ENCODE measurements around the gene ANXA10.

ANXA10 gene

DNA sequence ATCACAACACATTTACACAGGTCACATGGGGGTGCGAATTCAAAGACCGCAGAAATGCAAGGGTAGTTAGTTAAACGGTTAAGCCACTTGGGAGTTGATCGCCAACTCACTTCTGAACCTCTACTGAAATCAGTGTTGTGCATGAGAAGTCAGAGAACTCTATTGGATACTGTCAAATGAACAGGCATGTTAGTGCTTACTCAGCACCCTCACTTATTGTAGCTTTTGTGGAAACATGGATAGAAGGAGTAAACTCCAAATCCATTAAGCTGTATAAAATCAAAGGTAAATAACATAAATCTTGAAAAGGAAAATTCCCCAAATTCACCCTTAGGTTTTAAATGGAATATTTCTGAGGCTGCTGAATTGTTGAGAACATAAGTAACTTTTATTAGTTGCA is 17.5 kb upstream of the ANXA10 start:
- no peak overlapping the region for H3K27ac ChIP-seq (ENCODE audit: low read depth, low read length, poor library complexity, severe bottlenecking)
- H4K20me1 ChIP-seq (ENCODE audit: insufficient read depth, low read length): no peaks in the 10 kb centered on the region
- H3K9me3 ChIP-seq (ENCODE audit: low read length): no peaks in the 10 kb centered on the region
- H3K27me3 ChIP-seq (ENCODE audit: insufficient read depth, low read length): no peaks in the 10 kb centered on the region
- no peak overlapping the region for H3K4me3 ChIP-seq (ENCODE audit: low read depth, low read length, poor library complexity, severe bottlenecking)
- no peaks in the 10 kb centered on the region for H3K9me2 ChIP-seq (ENCODE audit: low read depth, low read length)
- no peaks in the 10 kb centered on the region for H3K36me3 ChIP-seq (ENCODE audit: insufficient read depth, low read length)
- no peaks in the 10 kb centered on the region for H3K4me1 ChIP-seq (ENCODE audit: insufficient read depth, low read length, severe bottlenecking)
- no peaks in the 10 kb centered on the region for H3K79me2 ChIP-seq (ENCODE audit: insufficient read depth, low read length)
- TF ChIP-seq, protein P1, sequence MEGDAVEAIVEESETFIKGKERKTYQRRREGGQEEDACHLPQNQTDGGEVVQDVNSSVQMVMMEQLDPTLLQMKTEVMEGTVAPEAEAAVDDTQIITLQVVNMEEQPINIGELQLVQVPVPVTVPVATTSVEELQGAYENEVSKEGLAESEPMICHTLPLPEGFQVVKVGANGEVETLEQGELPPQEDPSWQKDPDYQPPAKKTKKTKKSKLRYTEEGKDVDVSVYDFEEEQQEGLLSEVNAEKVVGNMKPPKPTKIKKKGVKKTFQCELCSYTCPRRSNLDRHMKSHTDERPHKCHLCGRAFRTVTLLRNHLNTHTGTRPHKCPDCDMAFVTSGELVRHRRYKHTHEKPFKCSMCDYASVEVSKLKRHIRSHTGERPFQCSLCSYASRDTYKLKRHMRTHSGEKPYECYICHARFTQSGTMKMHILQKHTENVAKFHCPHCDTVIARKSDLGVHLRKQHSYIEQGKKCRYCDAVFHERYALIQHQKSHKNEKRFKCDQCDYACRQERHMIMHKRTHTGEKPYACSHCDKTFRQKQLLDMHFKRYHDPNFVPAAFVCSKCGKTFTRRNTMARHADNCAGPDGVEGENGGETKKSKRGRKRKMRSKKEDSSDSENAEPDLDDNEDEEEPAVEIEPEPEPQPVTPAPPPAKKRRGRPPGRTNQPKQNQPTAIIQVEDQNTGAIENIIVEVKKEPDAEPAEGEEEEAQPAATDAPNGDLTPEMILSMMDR (IDR thresholded peaks at IDR 0.05; ENCODE audit: low read length): no peak
- H3K4me2 ChIP-seq (ENCODE audit: low read length): no peak overlapping the region
- H3K9ac ChIP-seq (ENCODE audit: low read length): no peak overlapping the region
- no peak overlapping the region for H2AFZ ChIP-seq (ENCODE audit: low read length)
- H3F3A ChIP-seq (ENCODE audit: insufficient read depth, low read length): no peaks in the 10 kb centered on the region

DNA sequence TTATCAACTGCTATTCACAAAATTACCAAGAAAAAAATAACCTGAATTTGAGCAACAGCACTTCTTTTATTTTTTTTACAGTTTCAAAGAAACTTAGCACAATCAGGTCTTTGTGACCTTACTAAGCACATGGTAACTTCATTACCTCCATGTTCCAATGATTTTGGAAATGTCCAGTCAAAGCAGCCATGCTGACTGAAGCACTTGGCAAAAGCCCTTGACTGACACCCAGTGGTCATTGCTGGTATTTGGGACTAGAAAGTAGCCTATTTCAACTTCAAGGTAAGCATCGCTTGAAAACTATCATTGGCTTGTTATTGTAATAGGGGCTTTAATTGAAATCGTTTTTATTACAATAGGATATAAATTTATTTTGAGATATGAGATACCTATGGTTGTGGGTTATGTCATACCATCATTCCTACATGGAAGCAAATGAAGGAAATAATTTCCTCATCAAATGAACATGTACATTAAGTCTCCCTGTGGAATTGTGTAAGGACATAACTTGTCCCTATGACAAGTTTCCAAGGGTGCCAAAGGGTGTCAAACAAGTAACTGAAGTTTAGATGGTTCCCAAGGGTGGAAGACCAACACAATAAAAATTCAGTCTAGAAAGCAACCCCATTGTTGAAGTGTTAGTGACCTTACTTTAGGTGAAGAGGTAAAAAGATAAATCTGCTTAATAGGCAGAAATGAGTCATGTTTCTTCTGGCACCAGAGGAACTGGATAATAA is 15.2 kb upstream of the ANXA10 start:
- no peak overlapping the region for H2AFZ ChIP-seq (ENCODE audit: low read length)
- TF ChIP-seq EZH2 (IDR thresholded peaks at IDR 0.05; ENCODE audit: borderline replicate concordance, low read length): no peak
- TF ChIP-seq, protein P1 (IDR thresholded peaks at IDR 0.05; ENCODE audit: low read length): peak; percentile 90
- no peak overlapping the region for H3K4me2 ChIP-seq (ENCODE audit: low read length)

DNA sequence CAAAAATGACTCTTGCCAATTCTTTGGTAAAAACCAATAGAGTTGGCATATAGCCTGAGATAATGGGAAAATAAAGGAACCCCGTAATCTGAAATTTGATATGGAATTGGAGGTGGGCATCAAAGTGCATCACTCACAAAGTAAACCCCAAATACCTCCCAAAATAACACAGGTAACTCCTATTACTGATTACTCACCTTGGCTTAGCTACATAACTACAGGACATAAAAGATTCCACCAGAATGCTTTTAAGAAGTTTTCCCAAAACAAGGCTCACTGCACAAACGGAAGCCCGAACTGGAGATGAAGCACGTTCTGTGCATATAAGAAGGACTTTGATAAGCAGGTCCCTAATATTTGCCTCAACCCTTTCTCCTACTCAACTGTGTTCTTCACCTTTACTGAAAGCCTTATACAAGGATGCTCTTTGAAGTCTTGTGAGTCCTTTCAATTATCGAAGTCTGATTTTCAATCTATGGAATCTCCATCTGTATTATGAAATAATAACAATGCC is 14.6 kb upstream of the ANXA10 start:
- no peak overlapping the region for H3K4me3 ChIP-seq (ENCODE audit: low read depth, low read length, poor library complexity, severe bottlenecking)
- H2AFZ ChIP-seq (ENCODE audit: low read length): no peak overlapping the region
- H3K4me1 ChIP-seq (ENCODE audit: insufficient read depth, low read length, severe bottlenecking): no peaks in the 10 kb centered on the region
- no peaks in the 10 kb centered on the region for H3K79me2 ChIP-seq (ENCODE audit: insufficient read depth, low read length)
- H3F3A ChIP-seq (ENCODE audit: insufficient read depth, low read length): no peaks in the 10 kb centered on the region
- no peaks in the 10 kb centered on the region for H3K36me3 ChIP-seq (ENCODE audit: insufficient read depth, low read length)
- no peaks in the 10 kb centered on the region for H3K27me3 ChIP-seq (ENCODE audit: insufficient read depth, low read length)
- no peaks in the 10 kb centered on the region for H4K20me1 ChIP-seq (ENCODE audit: insufficient read depth, low read length)
- no peaks in the 10 kb centered on the region for H3K9me2 ChIP-seq (ENCODE audit: low read depth, low read length)
- no peaks in the 10 kb centered on the region for H3K9me3 ChIP-seq (ENCODE audit: low read length)
- no peak overlapping the region for H3K27ac ChIP-seq (ENCODE audit: low read depth, low read length, poor library complexity, severe bottlenecking)
- H3K9ac ChIP-seq (ENCODE audit: low read length): no peak overlapping the region
- TF ChIP-seq, protein P1 (IDR thresholded peaks at IDR 0.05; ENCODE audit: low read length): no peak
- no peak for TF ChIP-seq EZH2 (IDR thresholded peaks at IDR 0.05; ENCODE audit: borderline replicate concordance, low read length)
- no peak overlapping the region for H3K4me2 ChIP-seq (ENCODE audit: low read length)

More for the DNA sequence above, 15.2 kb upstream of the ANXA10 start:
- no peaks in the 10 kb centered on the region for H3K9me2 ChIP-seq (ENCODE audit: low read depth, low read length)
- no peak overlapping the region for H3K9ac ChIP-seq (ENCODE audit: low read length)
- H3K27ac ChIP-seq (ENCODE audit: low read depth, low read length, poor library complexity, severe bottlenecking): no peak overlapping the region
- no peaks in the 10 kb centered on the region for H3K36me3 ChIP-seq (ENCODE audit: insufficient read depth, low read length)
- H4K20me1 ChIP-seq (ENCODE audit: insufficient read depth, low read length): no peaks in the 10 kb centered on the region
- H3K9me3 ChIP-seq (ENCODE audit: low read length): no peaks in the 10 kb centered on the region
- no peaks in the 10 kb centered on the region for H3F3A ChIP-seq (ENCODE audit: insufficient read depth, low read length)
- H3K4me1 ChIP-seq (ENCODE audit: insufficient read depth, low read length, severe bottlenecking): no peaks in the 10 kb centered on the region
- H3K27me3 ChIP-seq (ENCODE audit: insufficient read depth, low read length): no peaks in the 10 kb centered on the region
- H3K79me2 ChIP-seq (ENCODE audit: insufficient read depth, low read length): no peaks in the 10 kb centered on the region
- H3K4me3 ChIP-seq (ENCODE audit: low read depth, low read length, poor library complexity, severe bottlenecking): no peak overlapping the region

All from OCI-LY1 (cell line).